GM12864 (cell line): ENCODE data around the gene BAIAP2L2.
A peak's percentile ranks its signal among the peaks of the same experiment; 100 is the strongest.
"Not testable (repeated sequence)": the region's sequence is repeated elsewhere in the genome, so short reads cannot be mapped to it uniquely, and the experiment has no call there.

Source experiments
- DNase-seq: peaks from one replicate; pipeline ENCODE4 v3.0.0-alpha.2; 2011; ENCODE audit warnings: low read depth
- H3K4me3 ChIP-seq: 2 replicates; pipeline ENCODE4 v1.5.1; 2011; ENCODE audit warnings: mild to moderate bottlenecking, low read depth, low read length, control low read depth
- CTCF ChIP-seq: IDR thresholded peaks from 2 replicates; pipeline ENCODE4 v1.5.1; 2011; ENCODE audit warnings: low read depth, mild to moderate bottlenecking, moderate library complexity, low read length, control low read depth, inconsistent platforms; ENCODE audit errors: missing control alignments

BAIAP2L2 gene

GRCh38 chr22:38120359-38121110 is 10.1 kb upstream of the BAIAP2L2 start:
- no peak overlapping the region for H3K4me3 ChIP-seq
- DNase-seq: no peak
- no peak for TF ChIP-seq CTCF

- not testable (repeated sequence) for DNase-seq, H3K4me3 ChIP-seq
Observed at GRCh38 chr22:38118747-38119146, 8.3 kb upstream of the BAIAP2L2 start.

- TF ChIP-seq CTCF: no peak
- no peak overlapping the region for H3K4me3 ChIP-seq
- no peak for DNase-seq
Observed at GRCh38 chr22:38118182-38118581, 7.7 kb upstream of the BAIAP2L2 start.

- DNase-seq, H3K4me3 ChIP-seq: not testable (repeated sequence)
Observed at GRCh38 chr22:38117556-38117955, 7.1 kb upstream of the BAIAP2L2 start.

GRCh38 chr22:38115423-38116205 is 5.1 kb upstream of the BAIAP2L2 start:
- DNase-seq: no peak
- H3K4me3 ChIP-seq: no peak overlapping the region
- TF ChIP-seq CTCF: no peak

GRCh38 chr22:38114484-38115398 is 4.3 kb upstream of the BAIAP2L2 start:
- TF ChIP-seq CTCF: peak; percentile 95
- no peak overlapping the region for H3K4me3 ChIP-seq
- peak; percentile 16 for DNase-seq

GRCh38 chr22:38112381-38112780 is 1.9 kb upstream of the BAIAP2L2 start:
- no peak overlapping the region for H3K4me3 ChIP-seq
- TF ChIP-seq CTCF: no peak
- DNase-seq: no peak
